ENCODE measurements around the gene ETV5.

Gene ETV5

DNA sequence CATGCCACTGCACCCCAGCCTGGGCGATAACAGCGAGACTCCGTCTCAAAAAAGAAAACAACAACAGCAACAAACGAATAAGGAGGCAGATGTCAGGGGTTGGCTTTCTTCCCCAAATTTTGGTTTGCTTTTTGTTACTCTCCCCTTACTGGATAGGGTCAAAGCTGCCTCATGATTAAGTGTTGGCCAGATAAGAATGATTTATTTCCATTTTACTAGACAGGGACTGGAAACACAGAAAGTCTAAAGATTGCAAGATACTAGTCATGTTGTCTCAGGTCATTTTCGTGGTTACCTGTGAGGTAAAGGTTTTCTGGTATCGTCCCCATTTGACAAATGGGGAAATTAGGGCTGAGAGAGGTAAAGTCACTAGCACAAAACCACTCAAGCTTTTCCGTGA lies 18.6 kb upstream of the ETV5 start:
- DNase-seq (ENCODE audit: insufficient read length, low spot score) (no peak), FAIRE-seq (no peak)
- no peak for TF ChIP-seq PAX5 (IDR thresholded peaks at IDR 0.05; ENCODE audit: insufficient read depth, low read length, severe bottlenecking)
- TF ChIP-seq POLR2A (IDR thresholded peaks at IDR 0.05; ENCODE audit: low read depth, low read length) = no peak

DNA sequence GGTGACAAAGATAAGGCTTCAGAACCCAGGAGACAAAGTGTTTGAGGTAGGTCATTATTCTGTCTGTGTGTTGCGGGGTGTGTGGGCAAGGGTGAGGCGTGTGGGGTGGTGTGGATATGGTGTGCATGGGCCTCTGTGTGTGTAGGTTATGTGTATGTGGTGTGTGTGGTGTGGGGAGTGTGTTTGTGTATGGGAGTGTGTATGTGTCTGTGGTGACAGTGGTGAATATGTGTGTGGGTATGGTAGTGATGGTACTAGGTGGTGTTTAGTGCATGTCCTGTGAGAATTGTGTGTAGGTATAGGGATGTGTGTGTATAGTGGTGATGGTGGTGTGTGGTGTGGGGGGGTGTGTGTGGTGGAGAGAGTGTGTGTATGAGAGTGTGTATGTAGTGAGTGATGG lies 16.2 kb upstream of the ETV5 start:
- FAIRE-seq (no peak), DNase-seq (ENCODE audit: insufficient read length, low spot score) (no peak)
- TF ChIP-seq POU2F2 (IDR thresholded peaks at IDR 0.05; ENCODE audit: low read depth, low read length) (no peak), POLR2A (IDR thresholded peaks at IDR 0.05; ENCODE audit: low read depth, low read length) (no peak), SPI1 (IDR thresholded peaks at IDR 0.05; ENCODE audit: low read depth, low read length) (no peak), TAF1 (IDR thresholded peaks at IDR 0.05; ENCODE audit: low read depth, low read length) (no peak), PAX5 (IDR thresholded peaks at IDR 0.05; ENCODE audit: insufficient read depth, low read length, severe bottlenecking) (no peak)

- no peak for TF ChIP-seq POLR2A (IDR thresholded peaks at IDR 0.05; ENCODE audit: low read depth, low read length)
- TF ChIP-seq TAF1 (IDR thresholded peaks at IDR 0.05; ENCODE audit: low read depth, low read length) = no peak
- DNase-seq (ENCODE audit: insufficient read length, low spot score) (no peak), FAIRE-seq (no peak)
These were observed 15.7 kb upstream of the ETV5 start for GRCh38 chr3:186124592-186124991.

DNA sequence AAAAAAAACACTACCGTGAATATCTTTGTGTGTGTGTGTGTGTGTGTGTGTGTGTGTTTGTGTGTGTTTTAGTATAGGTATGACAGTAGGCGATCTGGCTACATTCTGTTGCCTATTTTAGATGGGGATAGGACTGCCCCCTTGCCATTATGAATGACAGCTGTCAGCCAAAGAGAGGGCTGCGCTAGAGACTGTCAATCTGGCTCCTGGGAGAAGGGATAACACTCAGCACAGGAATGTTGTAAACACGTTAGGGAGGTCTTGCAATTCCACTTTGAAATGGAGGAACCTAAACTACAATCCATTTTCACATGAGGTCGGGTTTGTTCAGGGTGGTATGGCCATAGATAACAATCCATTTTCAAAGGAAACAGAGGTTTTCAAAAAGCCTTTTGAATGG lies 14.1 kb upstream of the ETV5 start:
- no peak for TF ChIP-seq POLR2A (IDR thresholded peaks at IDR 0.05; ENCODE audit: low read depth, low read length)
- FAIRE-seq (no peak), DNase-seq (ENCODE audit: insufficient read length, low spot score) (no peak)

DNA sequence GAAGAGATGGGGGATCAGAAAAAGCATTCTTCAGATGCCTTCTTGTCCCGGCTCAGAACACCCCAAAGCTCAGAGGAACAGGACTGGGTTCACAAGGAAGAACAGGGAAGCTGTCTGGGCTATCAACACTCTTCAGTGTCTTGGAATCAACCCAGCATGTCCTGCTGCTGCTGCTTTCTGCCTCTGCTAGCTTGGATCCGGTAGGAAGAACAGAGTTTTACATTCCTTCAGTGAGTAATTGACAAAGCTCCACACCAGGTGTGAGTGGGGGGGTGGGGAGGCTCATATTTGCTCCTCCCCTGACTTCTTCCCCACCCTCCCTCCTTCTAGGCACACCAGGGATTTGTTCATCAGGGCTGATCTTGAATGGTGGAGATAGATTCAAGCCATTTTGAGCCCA lies 13.1 kb upstream of the ETV5 start:
- TF ChIP-seq PAX5 (IDR thresholded peaks at IDR 0.05; ENCODE audit: insufficient read depth, low read length, severe bottlenecking) (no peak), SPI1 (IDR thresholded peaks at IDR 0.05; ENCODE audit: low read depth, low read length) (no peak), POLR2AphosphoS5 (IDR thresholded peaks at IDR 0.05; ENCODE audit: low read depth, low read length) (no peak), TAF1 (IDR thresholded peaks at IDR 0.05; ENCODE audit: low read depth, low read length) (no peak), POU2F2 (IDR thresholded peaks at IDR 0.05; ENCODE audit: low read depth, low read length) (no peak), POLR2A (IDR thresholded peaks at IDR 0.05; ENCODE audit: low read depth, low read length) (no peak)
- FAIRE-seq (no peak), DNase-seq (ENCODE audit: insufficient read length, low spot score) (no peak)

- DNase-seq (ENCODE audit: insufficient read length, low spot score) (no peak), FAIRE-seq (no peak)
- TF ChIP-seq POLR2A (IDR thresholded peaks at IDR 0.05; ENCODE audit: low read depth, low read length) (no peak), SPI1 (IDR thresholded peaks at IDR 0.05; ENCODE audit: low read depth, low read length) (no peak), TAF1 (IDR thresholded peaks at IDR 0.05; ENCODE audit: low read depth, low read length) (no peak), PAX5 (IDR thresholded peaks at IDR 0.05; ENCODE audit: insufficient read depth, low read length, severe bottlenecking) (no peak), POLR2AphosphoS5 (IDR thresholded peaks at IDR 0.05; ENCODE audit: low read depth, low read length) (no peak), POU2F2 (IDR thresholded peaks at IDR 0.05; ENCODE audit: low read depth, low read length) (no peak)
These were observed 12.4 kb upstream of the ETV5 start for GRCh38 chr3:186121278-186121677.

GRCh38 chr3:186119499-186119898 lies 10.6 kb upstream of the ETV5 start:
- FAIRE-seq (no peak), DNase-seq (ENCODE audit: insufficient read length, low spot score) (no peak)
- TF ChIP-seq POU2F2 (IDR thresholded peaks at IDR 0.05; ENCODE audit: low read depth, low read length) (no peak), SPI1 (IDR thresholded peaks at IDR 0.05; ENCODE audit: low read depth, low read length) (no peak), POLR2AphosphoS5 (IDR thresholded peaks at IDR 0.05; ENCODE audit: low read depth, low read length) (no peak), POLR2A (IDR thresholded peaks at IDR 0.05; ENCODE audit: low read depth, low read length) (no peak), TAF1 (IDR thresholded peaks at IDR 0.05; ENCODE audit: low read depth, low read length) (no peak)

DNA sequence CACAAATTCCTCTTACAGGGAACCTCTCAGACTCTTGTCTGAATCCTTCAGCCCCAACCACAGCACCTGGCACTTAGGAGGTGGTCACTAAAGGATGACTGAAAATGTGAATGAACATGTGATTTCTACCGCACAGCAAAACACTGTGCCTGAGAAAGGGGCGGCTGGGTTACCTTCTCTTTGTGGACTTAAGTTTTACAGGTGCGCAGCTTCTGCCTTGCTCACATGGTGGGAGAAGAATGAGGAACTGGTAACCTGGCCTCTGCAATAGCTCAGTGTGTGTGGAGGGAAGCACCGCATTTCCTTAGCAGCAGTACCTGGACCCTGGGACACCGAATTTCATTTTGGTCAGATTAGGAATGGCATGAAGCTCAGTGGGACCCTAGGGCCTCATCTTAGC lies 9.8 kb upstream of the ETV5 start:
- FAIRE-seq (no peak), DNase-seq (ENCODE audit: insufficient read length, low spot score) (no peak)

GRCh38 chr3:186117521-186118134 lies 8.7 kb upstream of the ETV5 start:
- no peak for FAIRE-seq
- no peak for DNase-seq (ENCODE audit: insufficient read length, low spot score)
- TF ChIP-seq POLR2A (IDR thresholded peaks at IDR 0.05; ENCODE audit: low read depth, low read length) (no peak), POU2F2 (IDR thresholded peaks at IDR 0.05; ENCODE audit: low read depth, low read length) (no peak), POLR2AphosphoS5 (IDR thresholded peaks at IDR 0.05; ENCODE audit: low read depth, low read length) (no peak), SPI1 (IDR thresholded peaks at IDR 0.05; ENCODE audit: low read depth, low read length) (no peak), TAF1 (IDR thresholded peaks at IDR 0.05; ENCODE audit: low read depth, low read length) (no peak), PAX5 (IDR thresholded peaks at IDR 0.05; ENCODE audit: insufficient read depth, low read length, severe bottlenecking) (no peak)

More for the DNA sequence above, 9.8 kb upstream of the ETV5 start:
- TF ChIP-seq TAF1 (IDR thresholded peaks at IDR 0.05; ENCODE audit: low read depth, low read length) (no peak), SPI1 (IDR thresholded peaks at IDR 0.05; ENCODE audit: low read depth, low read length) (peak; percentile 86), POLR2A (IDR thresholded peaks at IDR 0.05; ENCODE audit: low read depth, low read length) (no peak), PAX5 (IDR thresholded peaks at IDR 0.05; ENCODE audit: insufficient read depth, low read length, severe bottlenecking) (no peak)

DNA sequence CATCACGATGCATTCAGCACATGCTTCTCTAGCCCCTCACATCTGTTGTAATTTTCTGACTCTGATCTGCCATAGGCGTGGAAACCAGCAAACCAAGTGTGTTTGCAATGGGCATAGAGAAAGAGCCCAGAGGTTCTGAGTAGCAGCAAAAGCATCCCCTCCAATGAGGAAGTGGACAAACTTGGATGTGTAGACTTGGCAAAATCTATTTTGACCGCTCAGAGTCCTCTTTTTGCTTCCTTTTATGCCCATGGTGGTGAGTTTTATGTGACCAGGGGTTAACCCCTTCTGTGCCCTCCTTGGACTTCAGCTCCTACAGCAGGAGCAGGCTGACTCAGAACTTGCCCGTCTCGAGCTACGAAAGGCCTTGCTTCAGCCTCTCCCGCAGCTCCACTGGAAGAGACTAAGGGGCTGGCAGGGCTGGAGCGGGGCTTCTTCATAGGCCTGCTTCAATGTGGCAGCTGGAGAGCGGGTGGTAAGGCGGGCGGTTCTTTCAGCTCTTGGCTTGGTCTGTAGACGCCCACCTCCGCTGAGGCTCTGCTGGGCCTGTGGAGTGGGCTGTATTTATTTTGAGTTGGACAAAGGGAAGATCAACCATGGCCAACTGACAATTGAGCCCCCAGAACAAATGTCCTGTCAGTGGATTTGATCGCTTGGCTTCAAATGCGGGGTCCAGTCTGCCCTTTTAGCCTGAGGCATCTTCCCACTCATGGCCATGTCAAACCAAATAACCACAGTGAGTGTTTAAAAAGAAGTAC lies 6.5 kb upstream of the ETV5 start:
- TF ChIP-seq PAX5 (IDR thresholded peaks at IDR 0.05; ENCODE audit: insufficient read depth, low read length, severe bottlenecking) (no peak), SPI1 (IDR thresholded peaks at IDR 0.05; ENCODE audit: low read depth, low read length) (peak; percentile 30; the same call in 1 of the 2 replicates), TAF1 (IDR thresholded peaks at IDR 0.05; ENCODE audit: low read depth, low read length) (no peak)
- no peak for DNase-seq (ENCODE audit: insufficient read length, low spot score)
- FAIRE-seq = no peak
